HG02610 (cell line): ENCODE measurements around the gene CASP9.
"Not testable (repeated sequence)": the region's sequence is repeated elsewhere in the genome, so short reads cannot be mapped to it uniquely, and the experiment has no call there.

Source experiments
- ATAC-seq: cut with Tn5 transposase; IDR thresholded peaks from one replicate; pipeline ENCODE4 v1.9.1; 2021; ENCODE audit warnings: mild to moderate bottlenecking, moderate library complexity; ENCODE audit not compliant: unreplicated experiment

The CASP9 gene

DNA sequence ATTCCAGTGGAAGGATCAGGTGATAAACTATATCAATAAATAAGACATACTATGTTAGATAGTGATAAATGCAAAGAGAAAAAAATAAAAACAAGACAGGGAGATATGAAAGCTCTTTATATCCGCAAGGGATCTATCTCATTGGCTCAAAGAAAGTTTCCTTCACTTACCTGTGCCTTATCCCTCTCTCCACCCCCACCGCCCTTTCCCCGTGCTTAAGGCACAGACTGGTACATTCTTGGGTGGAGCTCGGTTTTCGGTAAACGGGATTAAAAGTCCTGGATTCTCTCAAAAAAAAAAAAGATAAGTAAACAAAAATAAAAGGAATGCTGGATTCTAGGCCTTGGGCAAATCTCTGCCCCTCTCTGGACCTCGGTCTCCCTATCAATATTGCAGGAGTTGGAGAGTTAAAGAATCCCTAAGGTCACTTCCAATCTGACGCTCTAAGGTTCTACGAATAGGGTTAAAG, 2.0 kb upstream of the CASP9 start:
- ATAC-seq, result no peak

DNA sequence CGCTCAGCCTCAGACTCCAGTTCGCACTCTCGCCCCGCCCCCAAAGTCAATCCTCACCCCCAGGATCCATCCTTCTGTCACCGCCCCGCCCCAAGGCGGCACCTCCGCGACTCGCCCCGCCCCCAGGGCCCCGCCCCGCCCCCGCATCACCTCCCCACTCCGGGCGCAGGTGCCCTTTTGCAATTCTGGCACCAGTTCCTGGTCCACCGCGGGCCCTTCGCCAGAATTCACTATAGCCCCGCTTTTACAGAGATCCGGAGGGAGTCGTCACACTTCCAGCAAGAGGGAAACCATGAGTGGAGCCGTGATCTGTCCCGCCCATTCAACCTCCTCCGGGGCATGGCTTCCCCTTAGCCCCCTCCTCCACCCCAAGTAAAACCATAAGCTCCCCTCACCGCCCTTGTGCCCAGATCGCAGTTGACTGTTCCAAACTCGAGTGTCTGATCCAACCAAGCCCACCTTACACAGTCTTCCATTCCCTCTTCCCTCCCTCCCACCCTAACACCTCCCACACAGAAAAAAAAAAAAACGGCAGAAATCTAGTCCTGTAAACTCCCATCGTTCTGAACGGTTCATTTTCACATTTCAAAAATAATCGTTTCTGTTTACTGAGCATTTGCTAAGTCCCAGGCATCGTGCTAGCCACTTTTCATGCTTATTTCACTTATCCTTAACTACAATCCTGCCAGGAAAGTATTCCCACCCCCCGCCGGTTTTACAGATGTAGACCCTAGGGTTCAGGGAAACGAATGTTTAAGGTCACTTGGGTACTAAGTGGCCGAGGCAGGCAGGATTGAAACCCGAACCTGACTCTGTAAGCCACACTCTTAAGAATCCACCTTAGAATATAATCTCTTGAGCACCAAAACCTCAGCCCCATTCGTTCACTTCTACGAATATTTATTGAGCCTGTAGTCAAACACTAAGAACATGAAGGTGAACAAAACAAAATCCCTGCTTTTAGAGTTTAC, 1.3 kb upstream of the CASP9 start:
- peak; percentile 44 for ATAC-seq

DNA sequence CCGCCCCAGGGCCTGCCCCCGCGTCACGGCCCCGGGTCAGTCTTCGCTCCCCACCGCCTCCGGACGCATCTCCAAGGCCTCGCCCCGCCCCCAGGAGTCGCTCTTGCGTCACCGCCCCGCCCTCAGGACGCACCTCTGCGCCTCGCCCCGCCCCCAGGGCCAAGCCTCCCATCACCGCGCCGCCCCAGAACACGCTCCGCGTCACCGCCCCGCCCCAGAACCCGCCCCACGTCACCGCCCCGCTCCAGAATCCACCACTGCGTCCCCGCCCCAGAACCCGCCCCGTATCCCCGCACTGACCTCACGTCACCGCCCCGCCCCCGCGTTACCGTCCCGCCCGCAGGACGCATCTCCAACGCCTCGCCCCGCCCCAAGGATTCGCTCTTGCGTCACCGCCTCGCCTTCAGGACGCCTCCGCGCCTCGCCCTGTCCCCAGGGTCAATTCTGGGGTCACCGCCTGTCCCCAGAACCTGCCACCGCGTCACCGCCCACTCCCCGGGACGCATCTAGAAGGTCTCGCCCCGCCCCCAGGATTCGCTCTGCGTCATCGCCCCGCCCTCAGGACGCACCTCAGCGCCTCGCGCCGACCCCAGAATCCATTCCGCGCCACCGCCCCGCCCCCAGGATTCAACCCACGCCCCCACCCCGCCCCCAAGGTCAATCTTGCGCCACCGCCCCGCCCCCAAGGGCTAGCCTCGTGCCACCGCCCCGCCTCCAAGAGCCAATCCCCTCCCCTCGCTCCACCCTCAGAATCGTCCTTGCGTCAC, 451 bp upstream of the CASP9 start:
- peak; percentile 43 for ATAC-seq

DNA sequence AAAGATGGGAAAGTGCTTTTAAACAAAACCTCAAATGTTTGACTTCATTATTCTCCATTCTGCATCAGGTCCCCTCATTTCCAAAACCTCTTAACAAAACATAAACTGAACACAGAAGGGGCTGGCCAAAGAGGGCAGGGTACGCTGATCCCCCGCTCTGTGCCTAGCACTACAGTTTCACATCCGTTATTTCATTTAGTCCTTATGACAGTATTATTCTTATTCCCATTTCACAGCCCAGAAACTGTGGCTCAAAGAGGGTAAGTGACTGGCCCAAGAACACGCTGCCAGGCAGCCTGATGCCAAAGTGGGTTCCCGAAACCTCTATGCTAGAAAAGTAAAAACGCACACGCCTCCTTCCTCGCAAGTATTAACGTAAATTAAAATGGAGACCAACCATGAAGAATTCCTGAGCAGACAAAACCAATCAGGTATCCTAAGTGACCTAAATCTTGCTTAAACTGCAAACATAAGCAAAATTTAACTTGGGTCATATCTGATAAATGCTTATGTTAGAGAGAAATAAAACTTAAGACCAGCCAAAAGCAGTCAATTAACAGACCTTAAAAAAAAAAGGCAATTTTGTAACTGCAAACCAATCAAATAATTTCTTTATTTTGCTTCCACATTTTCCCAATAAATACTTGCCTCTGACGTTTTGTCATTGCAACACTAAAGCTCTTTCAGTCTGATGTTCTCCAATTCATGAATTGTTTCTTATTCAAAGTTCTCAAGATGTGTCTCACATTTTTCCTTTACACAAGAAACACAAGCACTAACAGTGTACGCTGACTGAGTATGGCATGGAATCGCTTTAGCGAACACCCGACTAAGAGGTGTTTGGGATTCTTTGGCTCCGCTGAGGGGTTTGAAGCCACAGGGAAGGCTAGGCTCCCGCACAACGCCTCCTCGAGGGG, 653 bp downstream of the CASP9 start:
- no peak for ATAC-seq

DNA sequence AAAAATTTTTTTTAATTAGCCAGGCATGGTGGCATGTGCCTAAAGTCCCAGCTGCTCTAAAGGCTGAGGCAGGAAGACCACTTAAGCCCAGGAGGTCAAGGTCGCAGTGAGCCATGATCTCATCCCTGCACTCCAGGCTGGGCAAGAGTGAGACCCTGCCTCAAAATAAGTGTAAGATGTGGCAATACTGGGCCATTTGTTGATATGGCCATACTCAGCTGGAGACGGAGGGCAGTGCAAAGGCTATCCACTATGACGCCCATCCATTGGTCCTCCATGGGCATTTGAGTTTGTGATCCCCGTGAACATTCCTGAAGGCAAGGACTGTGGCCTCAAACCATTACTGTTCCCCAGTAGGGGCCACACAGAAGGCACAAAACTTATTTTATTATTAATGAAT, 1.5 kb downstream of the CASP9 start:
- ATAC-seq, result no peak

DNA sequence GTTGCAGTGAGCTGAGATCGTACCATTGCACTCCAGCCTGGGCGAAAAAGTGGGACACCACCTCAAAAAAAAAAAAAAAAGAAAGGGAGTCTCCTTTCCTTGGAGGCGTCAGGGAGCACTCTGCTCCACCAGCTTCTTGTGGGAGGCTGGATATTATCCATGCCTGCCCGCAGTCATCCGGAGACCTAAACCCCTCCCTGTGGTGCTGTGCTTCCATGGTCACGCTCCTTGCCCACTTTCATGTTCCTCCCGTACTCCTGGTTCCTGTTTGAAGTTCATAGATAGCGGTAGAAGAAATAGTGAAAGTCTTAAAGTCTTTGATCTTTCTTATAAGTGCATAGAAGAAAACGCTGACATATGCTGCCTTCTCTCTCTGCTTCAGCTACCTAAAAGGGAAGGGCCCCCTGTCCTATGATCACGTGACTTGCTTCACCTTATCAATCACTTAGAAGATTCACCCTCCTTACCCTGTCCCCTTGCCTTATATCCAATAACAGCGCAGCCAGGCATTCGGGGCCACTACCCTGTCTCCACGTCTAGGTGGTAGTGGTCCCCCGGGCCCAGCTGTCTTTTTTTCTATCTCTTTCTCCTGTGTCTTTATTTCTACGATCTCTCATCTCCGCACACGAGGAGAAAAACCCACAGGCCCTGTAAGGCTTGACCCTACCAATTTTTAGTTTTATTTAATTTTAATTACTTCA, 2.7 kb downstream of the CASP9 start:
- not testable (repeated sequence) for ATAC-seq

DNA sequence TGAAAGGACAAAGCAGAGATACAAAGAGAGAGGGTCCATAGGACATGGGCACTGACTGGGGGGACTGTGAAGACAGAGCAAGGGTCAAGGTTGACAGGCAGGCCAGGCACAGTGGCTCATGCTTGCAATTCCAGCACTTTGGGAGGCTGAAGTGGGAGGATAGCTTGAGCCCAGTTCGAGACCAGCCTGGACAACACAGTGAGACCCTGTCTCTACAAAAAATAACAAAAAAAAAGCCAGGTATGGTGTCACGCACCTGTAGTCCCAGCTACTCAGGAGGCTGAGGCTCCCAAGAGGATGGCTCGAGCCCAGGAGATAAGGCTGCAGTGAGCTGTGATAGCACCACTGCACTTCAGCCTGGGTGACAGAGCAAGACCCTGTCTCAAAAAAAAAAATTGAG, 4.4 kb downstream of the CASP9 start:
- no peak for ATAC-seq

DNA sequence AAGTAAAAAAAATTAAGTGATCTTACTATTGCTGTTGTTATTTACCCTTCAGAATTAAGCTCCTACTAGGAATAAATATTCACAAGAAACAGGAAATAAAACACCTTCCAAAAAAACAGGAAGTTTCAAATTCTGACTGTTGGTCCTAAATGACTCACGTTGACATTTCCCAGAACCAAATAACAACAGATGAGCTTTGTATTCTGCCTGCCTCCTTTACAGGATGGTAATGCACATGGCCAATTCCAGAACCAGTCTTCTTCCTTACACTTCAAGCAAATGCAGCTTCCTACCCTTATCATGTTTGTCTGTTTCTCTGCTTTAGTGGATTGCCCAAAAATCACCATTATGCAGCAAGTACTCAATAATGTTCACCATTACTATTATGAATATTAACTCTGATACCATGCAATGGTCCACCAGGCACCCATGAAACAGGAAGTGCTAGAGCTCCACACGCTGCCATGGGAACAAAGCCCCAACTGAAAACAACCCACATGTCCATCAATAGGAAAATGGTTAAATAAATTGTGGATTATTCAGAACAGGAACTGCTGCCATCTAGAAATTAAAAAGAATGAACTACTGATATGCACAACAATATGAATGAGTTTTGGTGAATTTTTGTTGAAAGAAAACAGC, 8.9 kb downstream of the CASP9 start:
- ATAC-seq, result no peak

DNA sequence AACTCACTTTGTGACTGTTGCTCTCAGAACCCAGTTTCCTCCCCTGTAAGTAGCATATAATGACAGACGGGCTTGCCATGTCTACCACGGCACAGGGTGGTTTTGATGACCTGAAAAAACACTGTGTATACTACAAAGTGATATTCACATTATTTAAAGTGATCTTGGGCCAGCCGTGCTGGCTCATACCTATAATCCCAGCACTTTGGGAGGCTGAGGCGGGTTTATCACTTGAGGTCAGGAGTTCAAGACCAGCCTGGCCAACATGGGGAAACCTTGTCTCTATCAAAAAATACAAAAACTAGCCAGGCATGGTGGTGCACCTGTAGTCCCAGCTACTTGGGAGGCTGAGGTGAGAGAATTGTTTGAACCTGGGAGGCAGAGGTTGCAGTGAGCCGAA, 9.5 kb downstream of the CASP9 start:
- ATAC-seq, result not testable (repeated sequence)

DNA sequence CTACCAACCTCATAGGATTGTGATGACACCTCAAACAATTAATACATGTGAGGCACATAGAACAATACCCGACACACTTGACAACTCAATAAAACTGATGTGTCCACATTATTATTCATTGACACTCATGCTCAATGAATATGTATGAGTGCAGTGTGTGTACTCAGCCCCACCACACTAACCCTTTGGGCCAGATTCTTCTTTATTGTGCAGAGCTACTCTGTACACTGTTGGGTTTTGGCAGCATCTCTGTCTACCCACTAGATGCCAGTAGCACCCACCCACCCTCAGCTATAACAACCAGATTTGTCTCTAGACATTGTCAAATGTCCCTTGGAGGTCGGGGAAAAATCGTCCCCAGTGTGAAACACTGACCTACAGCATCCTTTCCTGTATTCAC, 10.1 kb downstream of the CASP9 start:
- no peak for ATAC-seq

DNA sequence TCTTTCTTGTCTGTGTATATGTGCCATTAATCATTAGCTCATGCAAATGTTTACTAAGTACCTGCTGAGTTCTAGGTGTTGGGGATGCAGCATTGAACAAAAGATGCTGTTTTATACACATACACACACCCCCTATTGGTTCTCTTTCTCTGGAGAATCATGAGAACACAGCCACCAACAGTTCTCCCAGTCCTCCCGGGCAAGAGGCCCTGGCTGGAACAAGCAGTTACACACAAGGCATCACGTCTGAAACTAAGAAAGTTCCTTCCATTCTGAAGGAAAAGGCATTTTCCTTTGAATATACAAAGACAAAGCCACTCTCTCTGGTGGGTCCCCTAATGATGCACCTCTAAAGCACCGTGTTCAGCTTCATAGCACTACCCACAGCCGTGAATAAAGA, 10.8 kb downstream of the CASP9 start:
- no peak for ATAC-seq

DNA sequence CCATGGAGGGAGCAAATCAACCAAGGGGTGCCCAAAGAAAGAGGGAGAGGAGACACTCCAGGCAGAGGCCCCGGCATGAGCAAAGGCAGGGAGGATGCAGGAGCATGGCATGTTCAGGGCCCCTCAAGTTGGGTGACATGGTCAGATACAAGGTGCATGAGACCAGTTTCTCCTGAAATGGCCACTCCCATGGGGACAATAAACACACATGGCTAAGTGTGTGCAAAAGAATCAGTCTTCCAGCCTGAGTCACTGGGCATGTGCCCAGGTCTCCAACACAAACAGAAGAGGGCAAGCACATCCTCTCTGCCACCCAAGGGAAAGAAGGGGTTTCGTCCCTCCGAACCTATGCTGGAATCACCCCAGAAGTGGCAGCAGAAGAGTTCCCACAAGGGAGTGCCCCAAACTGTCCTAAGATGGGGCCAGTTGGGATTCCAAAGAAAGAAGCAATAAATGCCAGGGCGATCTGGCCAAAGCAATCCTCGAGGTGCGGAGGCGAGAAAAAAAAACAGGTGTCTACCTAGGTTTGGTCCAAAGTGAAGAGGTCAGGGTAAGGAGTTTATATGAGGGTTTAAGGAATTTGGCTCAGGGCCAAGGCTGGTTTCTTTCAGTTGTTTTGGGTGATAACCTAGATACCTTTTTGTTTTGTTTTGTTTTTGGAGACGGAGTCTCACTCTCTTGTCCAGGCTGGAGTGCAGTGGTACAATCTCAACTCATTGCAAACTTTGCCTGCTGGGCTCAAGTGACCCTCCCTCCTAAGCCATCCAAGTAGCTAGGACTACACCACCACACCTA, 13.2 kb downstream of the CASP9 start:
- no peak for ATAC-seq

DNA sequence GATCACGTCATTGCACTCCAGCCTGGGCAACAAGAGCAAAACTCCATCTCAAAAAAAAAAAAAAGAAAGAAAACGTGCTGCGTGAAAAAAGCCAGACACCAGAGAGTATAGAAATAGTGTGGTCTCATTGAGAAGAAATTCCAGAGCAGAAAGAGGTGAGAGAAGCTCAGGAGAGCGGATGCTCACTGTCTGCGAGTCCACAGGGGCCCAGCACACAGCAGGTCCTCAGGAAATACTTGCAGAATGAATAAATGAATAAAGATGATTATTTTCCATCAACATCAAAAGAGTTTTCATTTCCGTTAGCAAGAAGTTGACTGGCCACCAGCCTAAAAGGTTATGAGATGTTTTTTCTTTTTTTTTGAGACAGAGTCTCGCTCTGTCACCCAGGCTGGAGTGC, 14.4 kb downstream of the CASP9 start:
- ATAC-seq, result no peak

DNA sequence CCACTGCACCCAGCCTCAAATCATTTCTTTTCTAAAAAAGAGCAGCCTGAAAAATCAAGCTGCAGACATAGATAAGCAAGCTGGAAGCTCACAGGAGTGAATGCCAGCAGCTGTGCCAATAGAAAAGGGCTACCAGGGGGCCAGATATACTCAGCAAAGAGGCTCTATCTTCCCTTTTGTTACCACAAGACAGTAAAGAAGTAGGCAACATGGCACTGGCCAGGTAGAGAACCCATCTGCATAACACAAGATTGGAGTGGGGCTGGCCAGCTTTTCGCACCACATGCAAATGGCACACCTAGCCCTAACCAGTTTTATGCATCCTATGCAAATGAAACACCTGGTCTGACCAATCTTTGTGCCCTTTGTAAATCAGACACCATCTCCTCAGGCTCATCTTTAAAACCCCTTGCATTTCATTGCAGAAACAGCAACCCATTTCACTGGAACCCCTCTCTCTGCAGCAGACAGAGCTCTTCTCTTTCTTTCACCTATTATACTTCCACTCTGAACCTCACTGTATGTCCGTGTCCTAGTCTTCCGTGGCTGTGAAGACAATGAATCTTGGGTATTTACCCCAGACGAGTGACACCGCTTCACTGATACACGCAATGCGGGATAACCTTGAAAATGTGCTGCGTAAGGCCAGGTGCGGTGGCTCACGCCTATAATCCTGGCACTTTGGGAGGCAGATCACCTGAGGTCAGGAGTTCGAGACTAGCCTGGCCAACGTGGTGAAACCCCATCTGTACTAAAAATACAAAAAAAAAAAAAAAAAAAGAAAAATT, 15.1 kb downstream of the CASP9 start:
- ATAC-seq, result no peak

DNA sequence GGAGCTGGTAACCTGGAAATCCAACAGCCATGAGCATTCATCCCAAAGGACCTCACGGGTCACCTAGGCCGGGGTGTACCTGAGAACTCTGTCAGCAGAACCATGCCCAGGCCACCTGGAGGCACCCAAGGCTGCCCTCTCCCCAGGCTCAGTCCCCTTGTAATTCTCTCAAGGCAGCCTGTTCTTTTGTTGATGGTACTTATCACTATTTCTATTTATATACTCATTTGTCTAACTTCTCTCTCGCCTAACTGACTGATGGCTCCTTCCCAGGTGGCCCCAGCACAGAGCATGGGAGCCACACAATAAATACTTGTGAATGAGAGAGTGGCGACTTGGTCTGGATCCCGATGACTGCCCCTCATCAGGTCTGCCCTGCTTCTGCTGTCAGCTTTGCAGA, 16.7 kb downstream of the CASP9 start:
- ATAC-seq, result no peak

DNA sequence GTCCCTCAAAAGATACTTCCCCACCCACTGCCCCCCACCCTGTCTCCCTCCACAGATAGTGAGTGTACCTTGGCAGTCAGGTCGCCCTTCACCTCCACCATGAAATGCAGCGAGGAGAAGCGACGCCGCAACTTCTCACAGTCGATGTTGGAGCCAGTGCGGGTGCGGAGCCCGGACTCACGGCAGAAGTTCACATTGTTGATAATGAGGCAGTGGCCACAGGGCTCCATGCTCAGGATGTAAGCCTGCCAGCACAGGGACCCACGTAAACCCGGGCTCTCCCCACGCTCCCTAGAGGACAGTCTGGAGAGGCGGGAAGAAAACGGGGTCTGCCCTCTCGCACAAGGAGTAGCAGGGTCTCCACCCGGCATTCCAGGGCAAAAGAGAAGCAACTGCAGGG, 17.2 kb downstream of the CASP9 start:
- no peak for ATAC-seq

DNA sequence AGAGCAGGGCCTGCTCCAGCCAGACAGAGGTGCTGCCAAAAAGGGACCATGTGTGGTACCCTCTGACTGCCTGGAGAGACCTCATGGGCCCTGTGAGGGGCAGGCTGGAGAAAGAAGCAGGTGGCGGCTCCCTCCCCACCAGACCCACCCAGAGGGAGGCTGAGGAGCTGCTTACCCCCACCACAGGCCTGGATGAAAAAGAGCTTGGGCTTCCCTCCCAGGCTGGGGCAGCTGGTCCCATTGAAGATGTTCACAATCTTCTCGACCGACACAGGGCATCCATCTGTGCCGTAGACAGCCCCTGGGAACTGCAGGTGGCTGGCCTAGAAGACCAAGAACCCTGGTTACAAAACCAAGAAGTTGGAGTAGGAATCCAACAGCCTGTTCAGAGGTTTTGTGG, 19.6 kb downstream of the CASP9 start:
- ATAC-seq, result no peak
